H1 (cell line): Measurements from ENCODE around the gene NSUN6. TPM values are rescaled to one million over a fixed set of nuclear protein-coding genes. Genes with fewer than 3 reads are reported as not detected.

Experiments
- BACH1 ChIP-seq: IDR thresholded peaks from 2 replicates; pipeline ENCODE4 v1.6.1; 2012; ENCODE audit warnings: low read length, improper control_type of control experiment
- CHD7 ChIP-seq: fragments of 300-600 bp; sonication (generic); IDR thresholded peaks from 2 replicates; pipeline ENCODE4 v1.7.1; 2012; ENCODE audit warnings: low read length, moderate library complexity, mild to moderate bottlenecking, inconsistent platforms; ENCODE audit not compliant: insufficient replicate concordance
- RBBP5 ChIP-seq: IDR thresholded peaks from 2 replicates; pipeline ENCODE4 v1.7.1; 2012; ENCODE audit warnings: low read depth, mild to moderate bottlenecking, inconsistent platforms, low read length, moderate library complexity, borderline replicate concordance
- SP4 ChIP-seq: IDR thresholded peaks from 2 replicates; pipeline ENCODE4 v1.6.1; 2012; ENCODE audit warnings: low read length, inconsistent platforms
- SUZ12 ChIP-seq: fragments of 200-600 bp; sonication (generic); IDR thresholded peaks from 2 replicates; pipeline ENCODE4 v1.6.1; 2012; ENCODE audit warnings: mild to moderate bottlenecking, inconsistent platforms, low read length, moderate library complexity, mixed read lengths
- YY1 ChIP-seq: IDR thresholded peaks from 2 replicates; pipeline ENCODE4 v1.6.1; 2011; ENCODE audit warnings: low read depth, mild to moderate bottlenecking, low read length
- polyA plus RNA-seq, 7 experiments: library from polyadenylated mRNA; depleted of rRNA in 3 of 7; stranded (reverse) in 5 of 7; unstranded in 2 of 7; fragments of >200 nt in 5 of 7; fragments of 200-250 nt in 2 of 7; gene quantifications; 1 replicate in 5 of 7; 2 replicates in 1 of 7; 4 replicates in 1 of 7; pipeline versions ENCODE4 v1.2.1 to v1.2.3, GENCODE V29; 2011 to 2013; ENCODE audit warnings: missing spikeins in 2 of 7, mixed read lengths in 2 of 7
- total RNA-seq: library from RNA; stranded (reverse); fragmentation: NEBNext Ultra II Directional; extraction: Animal tissue kit (Norgen Biotek cat#: 25700); gene quantifications from 2 replicates; pipeline ENCODE4 v1.2.1, GENCODE V29; 2021

Gene NSUN6
- total and polyA plus RNA-seq, 2 of the 8 experiments (the other 6 are each of a cell fraction or from before 2014, with no cell fraction given), result 5.9 to 14.4 TPM

- no peak for TF ChIP-seq YY1
- no peak for TF ChIP-seq RBBP5
- TF ChIP-seq CHD7, result no peak
- no peak for TF ChIP-seq SP4
- TF ChIP-seq SUZ12, result no peak
- no peak for TF ChIP-seq BACH1
Observed at GRCh38 chr10:18577823-18578685, 73.3 kb downstream of the NSUN6 start (continued).
